Gastroesophageal sphincter (tissue), 3 donors: ENCODE results near the gene AHDC1.

Experiments used
- POLR2A ChIP-seq, 2 donors: fragments of 450-650 bp; IDR thresholded peaks; one replicate each; pipeline ENCODE4 v1.6.1; 2017; ENCODE audit warnings: antibody characterized with exemption in 2 of 2, mild to moderate bottlenecking in 2 of 2, moderate library complexity in 1 of 2
- POLR2AphosphoS5 ChIP-seq: sonication (generic); formaldehyde crosslinking; IDR thresholded peaks from one replicate; pipeline ENCODE4 v1.6.1; 2017; ENCODE audit warnings: antibody characterized with exemption
- TF ChIP-seq, protein P1 (sequence below), 4 experiments: fragments of 200-600 bp in 2 of 4; fragments of 450-650 bp in 2 of 4; sonication (generic) in 1 of 4; IDR thresholded peaks; one replicate each; pipeline ENCODE4 v1.5.1; 2017 to 2019; ENCODE audit warnings: antibody characterized with exemption in 4 of 4, mild to moderate bottlenecking in 2 of 4, moderate library complexity in 2 of 4

DNA sequence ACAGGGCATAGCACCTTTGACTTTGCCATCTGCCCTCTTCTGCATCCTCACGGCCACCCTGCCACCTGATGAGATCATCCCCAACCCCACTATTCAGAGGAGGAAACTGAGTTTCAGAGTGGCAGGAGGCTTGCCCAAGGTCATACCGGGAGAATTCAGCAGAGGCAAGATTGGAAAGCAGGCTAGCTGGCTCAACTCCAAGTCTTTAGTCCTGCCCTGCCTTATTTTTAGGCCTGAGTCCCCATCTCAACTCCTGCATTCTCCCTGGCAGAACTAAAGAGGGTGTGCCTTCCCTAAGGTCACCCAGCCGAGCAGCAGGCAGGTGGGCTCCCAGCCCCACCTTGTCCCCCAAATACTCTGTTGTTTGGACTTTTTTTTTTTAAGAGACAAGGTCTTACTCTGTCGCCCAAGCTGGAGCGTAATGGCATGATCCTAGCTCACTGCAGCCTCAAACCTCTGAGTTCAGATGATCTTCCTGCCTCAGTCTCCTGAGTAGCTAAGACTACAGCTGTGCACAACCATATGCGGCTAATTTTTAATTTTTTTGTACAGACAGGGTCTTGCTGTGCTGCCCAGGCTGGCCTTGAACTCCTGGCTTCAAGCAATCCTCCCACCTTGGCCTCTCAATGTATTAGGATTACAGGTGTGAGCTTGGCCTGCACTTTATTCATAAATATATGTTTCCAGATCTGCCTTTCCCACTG lies 44.8 kb upstream of the AHDC1 start:
- TF ChIP-seq, protein P1, sequence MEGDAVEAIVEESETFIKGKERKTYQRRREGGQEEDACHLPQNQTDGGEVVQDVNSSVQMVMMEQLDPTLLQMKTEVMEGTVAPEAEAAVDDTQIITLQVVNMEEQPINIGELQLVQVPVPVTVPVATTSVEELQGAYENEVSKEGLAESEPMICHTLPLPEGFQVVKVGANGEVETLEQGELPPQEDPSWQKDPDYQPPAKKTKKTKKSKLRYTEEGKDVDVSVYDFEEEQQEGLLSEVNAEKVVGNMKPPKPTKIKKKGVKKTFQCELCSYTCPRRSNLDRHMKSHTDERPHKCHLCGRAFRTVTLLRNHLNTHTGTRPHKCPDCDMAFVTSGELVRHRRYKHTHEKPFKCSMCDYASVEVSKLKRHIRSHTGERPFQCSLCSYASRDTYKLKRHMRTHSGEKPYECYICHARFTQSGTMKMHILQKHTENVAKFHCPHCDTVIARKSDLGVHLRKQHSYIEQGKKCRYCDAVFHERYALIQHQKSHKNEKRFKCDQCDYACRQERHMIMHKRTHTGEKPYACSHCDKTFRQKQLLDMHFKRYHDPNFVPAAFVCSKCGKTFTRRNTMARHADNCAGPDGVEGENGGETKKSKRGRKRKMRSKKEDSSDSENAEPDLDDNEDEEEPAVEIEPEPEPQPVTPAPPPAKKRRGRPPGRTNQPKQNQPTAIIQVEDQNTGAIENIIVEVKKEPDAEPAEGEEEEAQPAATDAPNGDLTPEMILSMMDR (IDR thresholded peaks at IDR 0.05) = no peak
- no peak for TF ChIP-seq POLR2A (IDR thresholded peaks at IDR 0.05)
- TF ChIP-seq POLR2AphosphoS5 = no peak
